Placental epithelial cell (primary cell): Measurements from ENCODE around the gene LRRC37A2. TPM values are rescaled to one million over a fixed set of nuclear protein-coding genes. Genes with fewer than 3 reads are reported as not detected.

Experiments used
- small RNA-seq: library from RNA; depleted of rRNA; stranded (forward); fragments of <200 nt; gene quantifications from one replicate; pipeline ENCODE3, GENCODE V24; 2012
- total RNA-seq: library from RNA; depleted of rRNA; stranded (reverse); fragments of >200 nt; gene quantifications from 2 replicates; pipeline ENCODE4 v1.2.3, GENCODE V29; 2012

The LRRC37A2 gene
- total RNA-seq = 6.6 and 8.6 TPM in 2 replicates

GRCh38 chr17:46512168-46512567, at the start of gene LRRC37A2:
TSS of gene LRRC37A2 (plus strand) at chr17:46512468. CDS start at chr17:46512713, 245 bp downstream.

GRCh38 chr17:46579083-46580075, 67.1 kb downstream of the LRRC37A2 start, which contains the start of gene ARL17A:
TSS of gene ARL17A (minus strand) at chr17:46579691. CDS start at chr17:46576322, 3,369 bp downstream.

GRCh38 chr17:46590157-46591146, 78.2 kb downstream of the LRRC37A2 start, which contains the start of gene NSF:
TSS of gene NSF (plus strand) at chr17:46590669. CDS start at chr17:46590776, 107 bp downstream.

Small RNA genes lying within 50 kb of the gene (small RNA-seq; reads per million reads assigned to genes)
- gene RN7SL199P = not detected

Other genes starting within 250 kb of the LRRC37A2 start
- 3.7 and 5.5 TPM in 2 replicates for gene LRRC37A, start 217.3 kb upstream of the LRRC37A2 start, total RNA-seq
- gene ARL17B, start 150.7 kb upstream of the LRRC37A2 start, total RNA-seq = 5.4 and 5.5 TPM in 2 replicates
- 9.9 and 12.2 TPM in 2 replicates for gene ARL17A, start 67.2 kb downstream of the LRRC37A2 start, total RNA-seq
- 23.2 and 35.1 TPM in 2 replicates for gene NSF, start 78.2 kb downstream of the LRRC37A2 start, total RNA-seq